Neural progenitor cell (in vitro differentiated cells): ENCODE measurements around the gene FBN2.

Experiments
- EZH2 ChIP-seq: fragments of 200-600 bp; sonication (generic); IDR thresholded peaks from 2 replicates; pipeline ENCODE4 v1.6.1; 2017; ENCODE audit warnings: antibody characterized with exemption, mild to moderate bottlenecking, moderate library complexity
- TF ChIP-seq, protein P1 (sequence below): fragments of 200-600 bp; sonication (generic); IDR thresholded peaks from 2 replicates; pipeline ENCODE4 v1.5.1; 2017; ENCODE audit warnings: antibody characterized with exemption, mild to moderate bottlenecking

DNA sequence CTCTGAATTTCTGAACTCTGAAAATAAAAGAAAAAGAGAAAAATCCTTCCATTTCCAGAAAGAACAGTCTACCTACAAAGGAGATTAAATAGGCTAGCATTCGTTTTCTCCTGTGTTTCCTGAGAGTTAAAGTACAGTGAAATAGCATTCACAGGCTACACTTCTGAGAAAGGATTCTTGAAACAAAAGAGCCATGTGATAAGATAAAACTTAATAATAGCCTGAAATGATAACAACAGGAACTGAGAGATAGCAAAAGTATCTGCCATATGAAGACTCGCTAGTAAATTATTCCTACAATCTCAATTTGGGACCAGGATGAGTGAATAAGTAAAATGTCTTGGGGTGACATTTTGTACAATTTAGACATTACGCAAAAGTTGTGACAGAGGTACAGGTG lies 62.4 kb downstream of the FBN2 start:
- TF ChIP-seq, protein P1, sequence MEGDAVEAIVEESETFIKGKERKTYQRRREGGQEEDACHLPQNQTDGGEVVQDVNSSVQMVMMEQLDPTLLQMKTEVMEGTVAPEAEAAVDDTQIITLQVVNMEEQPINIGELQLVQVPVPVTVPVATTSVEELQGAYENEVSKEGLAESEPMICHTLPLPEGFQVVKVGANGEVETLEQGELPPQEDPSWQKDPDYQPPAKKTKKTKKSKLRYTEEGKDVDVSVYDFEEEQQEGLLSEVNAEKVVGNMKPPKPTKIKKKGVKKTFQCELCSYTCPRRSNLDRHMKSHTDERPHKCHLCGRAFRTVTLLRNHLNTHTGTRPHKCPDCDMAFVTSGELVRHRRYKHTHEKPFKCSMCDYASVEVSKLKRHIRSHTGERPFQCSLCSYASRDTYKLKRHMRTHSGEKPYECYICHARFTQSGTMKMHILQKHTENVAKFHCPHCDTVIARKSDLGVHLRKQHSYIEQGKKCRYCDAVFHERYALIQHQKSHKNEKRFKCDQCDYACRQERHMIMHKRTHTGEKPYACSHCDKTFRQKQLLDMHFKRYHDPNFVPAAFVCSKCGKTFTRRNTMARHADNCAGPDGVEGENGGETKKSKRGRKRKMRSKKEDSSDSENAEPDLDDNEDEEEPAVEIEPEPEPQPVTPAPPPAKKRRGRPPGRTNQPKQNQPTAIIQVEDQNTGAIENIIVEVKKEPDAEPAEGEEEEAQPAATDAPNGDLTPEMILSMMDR: no peak
- no peak for TF ChIP-seq EZH2
